Measurements from ENCODE around the gene FAM135A. TPM values are rescaled to one million over a fixed set of nuclear protein-coding genes. Genes with fewer than 3 reads are reported as not detected.

The FAM135A gene
- total RNA-seq (100 to 1,000 TPM in 1 of 5 donors, 10 to 100 TPM in 4; 25.9 to 121 (median 58.8) TPM), polyA plus RNA-seq (10 to 100 TPM in 1 of 3 donors, 1 to 10 TPM in 2; 7.2 to 30.3 (median 8.9) TPM)
- long read RNA-seq, donor 1 = 0 reads
- long read RNA-seq, donor 2, partial matches to known transcripts = 0 of 2 reads
- long read RNA-seq, donor 2, other reads (novel, unspliced or antisense) = 0 of 2 reads
- long read RNA-seq, donor 3, partial matches to known transcripts = 6 of 6 reads
- long read RNA-seq, donor 3, other reads (novel, unspliced or antisense) = 0 of 6 reads
- long read RNA-seq, donor 4 = 0 reads
- long read RNA-seq, donor 5 = 0 reads
- long read RNA-seq, donor 6, full-length matches to known transcripts = 3 of 3 reads
- long read RNA-seq, donor 6, partial matches to known transcripts = 0 of 3 reads
- long read RNA-seq, donor 6, other reads (novel, unspliced or antisense) = 0 of 3 reads
- long read RNA-seq, donor 7, full-length matches to known transcripts = 1 of 1 reads
- long read RNA-seq, donor 7, partial matches to known transcripts = 0 of 1 reads
- long read RNA-seq, donor 7, other reads (novel, unspliced or antisense) = 0 of 1 reads
- long read RNA-seq, donor 8, partial matches to known transcripts = 7 of 7 reads
- long read RNA-seq, donor 8, other reads (novel, unspliced or antisense) = 0 of 7 reads
- long read RNA-seq, donor 9, partial matches to known transcripts = 14 of 15 reads
- long read RNA-seq, donor 9, other reads (novel, unspliced or antisense) = 0 of 15 reads
- long read RNA-seq, donor 10, full-length matches to known transcripts = 1 of 1 reads
- long read RNA-seq, donor 10, partial matches to known transcripts = 0 of 1 reads
- long read RNA-seq, donor 10, other reads (novel, unspliced or antisense) = 0 of 1 reads

DNA sequence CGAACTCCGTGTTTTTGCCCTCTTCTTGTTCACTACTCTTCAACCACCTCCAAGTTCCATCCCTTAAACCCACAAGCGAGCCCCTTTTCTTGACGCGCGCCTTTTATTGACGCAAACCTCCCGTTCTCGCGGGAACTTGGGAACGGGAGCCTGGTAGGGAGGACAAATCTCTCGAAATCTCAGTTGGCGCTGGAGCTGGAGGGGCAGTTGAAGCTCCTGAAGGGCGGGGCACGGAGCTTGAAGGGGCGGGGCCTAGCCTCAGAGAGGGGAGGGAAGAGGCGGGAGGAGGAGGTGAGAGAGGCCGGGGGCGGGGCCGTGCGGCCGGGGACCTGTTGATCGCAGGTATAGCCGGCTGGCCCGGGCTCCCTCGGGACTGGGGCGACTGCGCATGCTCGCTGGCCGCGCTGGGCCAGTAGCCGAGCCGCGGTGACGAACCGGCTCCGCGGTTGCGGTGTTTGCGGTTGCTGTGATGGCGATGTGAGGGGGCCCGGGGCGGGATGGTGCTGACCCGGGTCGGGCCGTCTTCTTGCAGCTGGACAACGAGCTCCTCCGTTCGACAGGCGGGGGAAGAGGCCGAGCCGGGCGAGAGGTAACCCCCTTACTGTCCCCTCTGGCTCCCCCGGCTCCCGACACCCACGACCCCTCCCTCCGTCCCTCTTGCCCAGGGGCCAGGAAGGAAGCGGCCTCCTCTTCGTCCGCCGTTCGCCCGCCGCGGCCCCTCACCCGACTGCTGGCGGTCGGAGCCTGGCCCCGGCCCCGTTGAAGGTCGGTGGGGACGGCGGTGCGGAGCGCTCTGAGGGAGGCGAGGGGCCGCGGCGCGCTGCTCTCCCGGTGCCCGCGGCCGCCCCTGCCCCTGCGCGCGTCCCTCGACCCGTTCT, at the start of gene FAM135A:
Gene FAM135A, plus strand, starts transcription at position 395 of the 878 bp plus-strand sequence. CDS start 14,835 bp downstream, outside the sequence.
- no peaks in the 10 kb centered on the region for H3K27me3 ChIP-seq
- 0 to 1% (median 1%) methylated on average over 56 to 89 of the region's 89 CpGs for WGBS, 5 donors
- H3K4me1 ChIP-seq = peaks cover 6 to 58% (median 27%) of the 10 kb centered on the region in 4 donors
- H3K9me3 ChIP-seq = no peaks in the 10 kb centered on the region
- H3K4me3 ChIP-seq = peak within 1 kb of the TSS; percentile 93 to 97 (median 95)
- TF ChIP-seq POLR2A (IDR thresholded peaks at IDR 0.05) (peak in 1 of 4 donors; percentile 27), POLR2AphosphoS5 (IDR thresholded peaks at IDR 0.05) (peak in 2 of 3 donors; percentile 78 to 82), EP300 (IDR thresholded peaks at IDR 0.05) (no peak)
- TF ChIP-seq, protein P1, sequence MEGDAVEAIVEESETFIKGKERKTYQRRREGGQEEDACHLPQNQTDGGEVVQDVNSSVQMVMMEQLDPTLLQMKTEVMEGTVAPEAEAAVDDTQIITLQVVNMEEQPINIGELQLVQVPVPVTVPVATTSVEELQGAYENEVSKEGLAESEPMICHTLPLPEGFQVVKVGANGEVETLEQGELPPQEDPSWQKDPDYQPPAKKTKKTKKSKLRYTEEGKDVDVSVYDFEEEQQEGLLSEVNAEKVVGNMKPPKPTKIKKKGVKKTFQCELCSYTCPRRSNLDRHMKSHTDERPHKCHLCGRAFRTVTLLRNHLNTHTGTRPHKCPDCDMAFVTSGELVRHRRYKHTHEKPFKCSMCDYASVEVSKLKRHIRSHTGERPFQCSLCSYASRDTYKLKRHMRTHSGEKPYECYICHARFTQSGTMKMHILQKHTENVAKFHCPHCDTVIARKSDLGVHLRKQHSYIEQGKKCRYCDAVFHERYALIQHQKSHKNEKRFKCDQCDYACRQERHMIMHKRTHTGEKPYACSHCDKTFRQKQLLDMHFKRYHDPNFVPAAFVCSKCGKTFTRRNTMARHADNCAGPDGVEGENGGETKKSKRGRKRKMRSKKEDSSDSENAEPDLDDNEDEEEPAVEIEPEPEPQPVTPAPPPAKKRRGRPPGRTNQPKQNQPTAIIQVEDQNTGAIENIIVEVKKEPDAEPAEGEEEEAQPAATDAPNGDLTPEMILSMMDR (IDR thresholded peaks at IDR 0.05) = no peak
- peak within 1 kb of the TSS; percentile 85 to 96 (median 90) for H3K27ac ChIP-seq
- H3K36me3 ChIP-seq = peaks cover 3 to 8% (median 6%) of the 10 kb centered on the region in 4 donors
- intact Hi-C loops (cut with DNase I; ENCODE audit: low total_unique reads) = no loop called here
- DNase-seq = peak; percentile 99 to 100

DNA sequence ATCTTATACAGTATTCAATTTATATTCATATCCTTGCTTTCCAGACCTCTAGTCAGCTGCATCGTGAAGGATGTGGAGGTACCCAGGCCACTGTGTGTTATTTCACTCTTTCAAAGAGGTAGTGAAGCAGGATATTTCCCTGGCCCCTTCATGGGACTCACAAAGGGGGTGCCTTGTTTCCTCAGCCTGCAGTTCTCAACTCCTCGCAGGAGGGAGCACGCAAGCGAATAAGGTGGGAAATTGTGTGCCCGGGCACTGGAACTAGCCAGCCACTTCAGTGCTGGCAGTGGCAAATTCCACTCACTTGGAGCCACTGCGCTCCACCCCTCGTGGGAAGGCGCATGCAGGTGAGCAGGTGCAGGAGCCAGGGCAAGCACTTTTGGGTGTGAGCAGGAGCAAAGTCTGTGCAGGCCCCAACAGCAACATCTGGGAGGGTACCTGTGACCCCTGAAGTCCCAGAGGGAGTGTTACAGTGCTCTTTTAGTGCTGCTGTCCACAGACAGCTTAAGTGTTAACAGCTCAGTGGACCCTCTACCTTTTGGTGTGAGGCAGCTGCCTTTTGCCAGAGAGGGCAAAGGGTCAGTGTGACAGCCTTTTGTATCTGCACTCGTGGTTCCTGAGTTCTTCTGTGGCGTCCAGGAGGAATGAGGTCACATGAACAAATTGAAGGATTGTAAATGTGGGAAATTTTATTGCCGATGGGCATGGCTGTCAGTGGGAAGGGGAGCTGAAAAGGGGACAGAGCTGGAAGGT, 49.4 kb upstream of the FAM135A start:
- TF ChIP-seq, protein P1 (IDR thresholded peaks at IDR 0.05) = no peak
- no peak for TF ChIP-seq POLR2A (IDR thresholded peaks at IDR 0.05)
- TF ChIP-seq EP300 (IDR thresholded peaks at IDR 0.05) = no peak
- Histone ChIP-seq H3K36me3 (no peaks in the 10 kb centered on the region), H3K9me3 (no peaks in the 10 kb centered on the region), H3K27me3 (peaks cover 0 to 12% (median 0%) of the 10 kb centered on the region in 3 donors), H3K4me1 (no peaks in the 10 kb centered on the region), H3K27ac (no peak overlapping the region), H3K4me3 (no peak overlapping the region)
- intact Hi-C loops (cut with DNase I; ENCODE audit: low total_unique reads) = no loop called here
- 76 to 84% (median 81%) methylated on average over 11 of the region's 11 CpGs for WGBS, 5 donors
- no peak for DNase-seq

DNA sequence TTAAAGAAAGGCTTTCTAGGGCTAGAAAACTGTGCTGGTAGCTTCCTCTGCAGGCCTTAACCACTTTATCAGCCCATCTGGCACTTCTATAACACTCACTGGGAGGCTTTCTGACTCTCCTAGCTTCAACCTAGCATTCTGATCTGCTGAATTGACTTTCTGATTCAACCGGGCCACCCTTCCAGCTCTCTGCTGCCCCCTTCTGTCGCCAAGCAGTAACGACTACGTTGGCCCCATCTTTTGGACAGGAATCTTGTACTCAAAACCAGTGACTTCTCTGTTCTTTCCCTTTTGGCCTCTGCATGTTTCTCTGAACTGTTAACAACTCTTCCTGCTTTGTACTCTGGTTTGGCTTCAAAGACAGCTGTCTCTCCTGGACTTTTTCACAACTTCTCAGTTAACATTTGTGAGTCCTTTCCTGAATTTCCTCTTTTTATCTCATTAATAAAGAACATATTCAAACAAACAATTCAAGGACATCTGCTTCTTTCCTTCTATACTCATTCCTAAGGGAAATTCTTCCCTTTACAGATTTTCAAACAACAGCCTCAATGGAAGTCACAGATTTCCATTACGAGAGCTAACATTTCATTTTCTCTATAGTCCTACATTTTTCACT, 43.9 kb upstream of the FAM135A start:
- 17 to 19% (median 18%) methylated on average over 5 of the region's 5 CpGs for WGBS, 5 donors
- DNase-seq = peak; percentile 76 to 90
- H3K27me3 ChIP-seq = peaks cover 0 to 3% (median 0%) of the 10 kb centered on the region in 3 donors
- no peak overlapping the region for H3K27ac ChIP-seq
- peaks cover 0 to 26% (median 10%) of the 10 kb centered on the region in 4 donors for H3K4me1 ChIP-seq
- H3K9me3 ChIP-seq = no peaks in the 10 kb centered on the region
- no peak overlapping the region for H3K4me3 ChIP-seq
- TF ChIP-seq POLR2AphosphoS5 (IDR thresholded peaks at IDR 0.05) (peak in 1 of 3 donors; percentile 45), POLR2A (IDR thresholded peaks at IDR 0.05) (no peak), EP300 (IDR thresholded peaks at IDR 0.05) (no peak)
- TF ChIP-seq, protein P1 (IDR thresholded peaks at IDR 0.05) = peak in 5 of 7 experiments; percentile 81 to 92 (median 89)
- intact Hi-C loops (cut with DNase I; ENCODE audit: low total_unique reads) = loop anchor here (5.0 kb wide), 1 partner anchor 62 kb away; no protein-coding TSS in a partner anchor
- H3K36me3 ChIP-seq = no peaks in the 10 kb centered on the region
